K562 (cell line): Measurements from ENCODE around the gene CD46. TPM values are rescaled to one million over a fixed set of nuclear protein-coding genes. Genes with fewer than 3 reads are reported as not detected.

Experiments used
- CXXC5 ChIP-seq: fragments of 250-450 bp; sonication (Bioruptor Pico); IDR thresholded peaks from 2 replicates; pipeline ENCODE4 v1.8.0; 2022; ENCODE audit warnings: inconsistent platforms, mild to moderate bottlenecking, moderate library complexity
- GATAD2B ChIP-seq: fragments of 450-650 bp; IDR thresholded peaks from 2 replicates; pipeline ENCODE4 v1.6.1; 2017; ENCODE audit warnings: mild to moderate bottlenecking, borderline replicate concordance
- L3MBTL2 ChIP-seq: fragments of 450-650 bp; IDR thresholded peaks from 2 replicates; pipeline ENCODE4 v1.6.1; 2016; ENCODE audit warnings: mild to moderate bottlenecking, moderate library complexity
- SMARCE1 ChIP-seq: fragments of 450-650 bp; IDR thresholded peaks from 2 replicates; pipeline ENCODE4 v1.7.1; 2016; ENCODE audit warnings: mild to moderate bottlenecking
- TEAD4 ChIP-seq, 2 experiments: sonication (generic) in 1 of 2; formaldehyde crosslinking in 1 of 2; IDR thresholded peaks; 2 replicates each; pipeline versions ENCODE4 v1.6.1 to v1.8.0; 2012 to 2022; ENCODE audit warnings: borderline replicate concordance in 1 of 2, inconsistent platforms in 1 of 2, low read length in 1 of 2, mild to moderate bottlenecking in 1 of 2, missing genetic modification reagents in 1 of 2
- ZFP30 ChIP-seq: fragments of 250-450 bp; sonication (Bioruptor Pico); IDR thresholded peaks from 2 replicates; pipeline ENCODE4 v1.8.0; 2022; ENCODE audit warnings: moderate library complexity, mild to moderate bottlenecking, inconsistent platforms, borderline replicate concordance
- polyA plus RNA-seq, 8 experiments: library from polyadenylated mRNA; depleted of rRNA in 4 of 8; stranded (reverse) in 5 of 8; unstranded in 3 of 8; fragments of >200 nt; fragmentation: Nextera tagmentation in 2 of 8; fragmentation: Illumina TruSeq in 1 of 8; extraction: Ambion mirVana in 2 of 8; extraction: Trizol in 1 of 8; gene quantifications; 2 replicates each; pipeline versions ENCODE4 v1.2.1 to v1.2.3, GENCODE V29; 2011 to 2014; ENCODE audit warnings: inconsistent platforms in 1 of 8, missing spikeins in 1 of 8
- total RNA-seq, 7 experiments: library from RNA; depleted of rRNA in 6 of 7; stranded (reverse); fragments of >200 nt in 6 of 7; fragmentation: Illumina TruSeq in 2 of 7; extraction: Trizol in 2 of 7; gene quantifications; 2 replicates each; pipeline versions ENCODE4 v1.2.1 to v1.2.3, GENCODE V29; 2011 to 2021; ENCODE audit warnings: low replicate concordance in 1 of 7
- TF ChIP-seq, protein P1 (sequence below): fragments of 450-650 bp; IDR thresholded peaks from 2 replicates; pipeline ENCODE4 v1.6.1; 2017; ENCODE audit warnings: antibody characterized with exemption, mild to moderate bottlenecking
- TF ChIP-seq, protein P2 (sequence below): sonication (generic); formaldehyde crosslinking; IDR thresholded peaks from 2 replicates; pipeline ENCODE4 v1.4.0; 2020; ENCODE audit warnings: mild to moderate bottlenecking, missing genetic modification reagents

Gene CD46
- total and polyA plus RNA-seq, 9 of the 15 experiments (the other 6 are each of a cell fraction or from before 2014, with no cell fraction given) = 87.9 to 374 (median 156) TPM

DNA sequence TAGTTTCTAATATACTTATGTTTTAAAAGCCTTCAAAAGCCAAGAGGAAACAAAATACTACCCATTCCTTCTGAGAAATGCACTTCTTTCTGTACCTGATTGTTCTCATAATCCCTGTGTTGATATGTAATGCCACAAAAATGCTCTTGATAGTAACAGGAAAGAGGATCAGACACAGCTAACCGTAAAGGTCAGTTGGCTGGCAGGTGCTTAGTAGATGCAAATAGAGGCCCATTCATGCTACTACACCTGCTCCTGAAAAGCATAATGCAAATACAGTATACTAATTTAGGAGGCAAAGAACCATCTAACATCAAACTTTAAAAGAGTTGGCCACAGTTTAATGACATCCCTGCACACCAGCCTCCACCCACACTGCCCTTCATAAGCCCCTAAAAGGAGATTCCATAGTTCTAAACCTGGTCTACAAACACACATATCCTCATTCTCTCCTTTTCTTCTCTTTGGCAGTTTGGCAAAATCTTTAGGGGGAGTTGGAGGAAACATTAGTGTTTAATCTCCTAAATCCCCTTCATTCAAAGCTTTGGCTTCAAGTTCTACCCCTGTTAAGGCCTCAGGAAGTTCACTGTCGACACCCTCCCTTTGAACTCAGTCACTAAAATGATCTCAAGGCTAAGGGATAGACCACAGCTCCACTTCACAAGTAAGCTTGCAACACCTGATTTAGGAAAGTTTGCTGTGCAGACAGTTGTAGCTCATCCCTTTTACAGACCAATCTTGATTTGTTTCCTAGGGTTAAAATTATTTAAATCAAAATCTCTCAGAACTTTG lies 2.9 kb upstream of the CD46 start (continued):
- TF ChIP-seq, protein P1, sequence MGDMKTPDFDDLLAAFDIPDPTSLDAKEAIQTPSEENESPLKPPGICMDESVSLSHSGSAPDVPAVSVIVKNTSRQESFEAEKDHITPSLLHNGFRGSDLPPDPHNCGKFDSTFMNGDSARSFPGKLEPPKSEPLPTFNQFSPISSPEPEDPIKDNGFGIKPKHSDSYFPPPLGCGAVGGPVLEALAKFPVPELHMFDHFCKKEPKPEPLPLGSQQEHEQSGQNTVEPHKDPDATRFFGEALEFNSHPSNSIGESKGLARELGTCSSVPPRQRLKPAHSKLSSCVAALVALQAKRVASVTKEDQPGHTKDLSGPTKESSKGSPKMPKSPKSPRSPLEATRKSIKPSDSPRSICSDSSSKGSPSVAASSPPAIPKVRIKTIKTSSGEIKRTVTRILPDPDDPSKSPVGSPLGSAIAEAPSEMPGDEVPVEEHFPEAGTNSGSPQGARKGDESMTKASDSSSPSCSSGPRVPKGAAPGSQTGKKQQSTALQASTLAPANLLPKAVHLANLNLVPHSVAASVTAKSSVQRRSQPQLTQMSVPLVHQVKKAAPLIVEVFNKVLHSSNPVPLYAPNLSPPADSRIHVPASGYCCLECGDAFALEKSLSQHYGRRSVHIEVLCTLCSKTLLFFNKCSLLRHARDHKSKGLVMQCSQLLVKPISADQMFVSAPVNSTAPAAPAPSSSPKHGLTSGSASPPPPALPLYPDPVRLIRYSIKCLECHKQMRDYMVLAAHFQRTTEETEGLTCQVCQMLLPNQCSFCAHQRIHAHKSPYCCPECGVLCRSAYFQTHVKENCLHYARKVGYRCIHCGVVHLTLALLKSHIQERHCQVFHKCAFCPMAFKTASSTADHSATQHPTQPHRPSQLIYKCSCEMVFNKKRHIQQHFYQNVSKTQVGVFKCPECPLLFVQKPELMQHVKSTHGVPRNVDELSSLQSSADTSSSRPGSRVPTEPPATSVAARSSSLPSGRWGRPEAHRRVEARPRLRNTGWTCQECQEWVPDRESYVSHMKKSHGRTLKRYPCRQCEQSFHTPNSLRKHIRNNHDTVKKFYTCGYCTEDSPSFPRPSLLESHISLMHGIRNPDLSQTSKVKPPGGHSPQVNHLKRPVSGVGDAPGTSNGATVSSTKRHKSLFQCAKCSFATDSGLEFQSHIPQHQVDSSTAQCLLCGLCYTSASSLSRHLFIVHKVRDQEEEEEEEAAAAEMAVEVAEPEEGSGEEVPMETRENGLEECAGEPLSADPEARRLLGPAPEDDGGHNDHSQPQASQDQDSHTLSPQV = peak; percentile 44; the same call in 1 of the 2 replicates
- TF ChIP-seq GATAD2B (0 out of 2 replicates have a peak, but pooled peaks have one; percentile 38), SMARCE1 (0 out of 2 replicates have a peak, but pooled peaks have one; percentile 25), L3MBTL2 (0 out of 2 replicates have a peak, but pooled peaks have one; percentile 12), CXXC5 (0 out of 2 replicates have a peak, but pooled peaks have one; percentile 18), ZFP30 (CRISPR knock-in tag) (no peak), TEAD4 (IDR thresholded peaks at IDR 0.05; ENCODE audit: low read length) (peak; percentile 8; the same call in 1 of the 2 replicates), TEAD4 (CRISPR knock-in tag; IDR thresholded peaks at IDR 0.05; ENCODE audit: borderline replicate concordance) (no peak)
- TF ChIP-seq, protein P2, sequence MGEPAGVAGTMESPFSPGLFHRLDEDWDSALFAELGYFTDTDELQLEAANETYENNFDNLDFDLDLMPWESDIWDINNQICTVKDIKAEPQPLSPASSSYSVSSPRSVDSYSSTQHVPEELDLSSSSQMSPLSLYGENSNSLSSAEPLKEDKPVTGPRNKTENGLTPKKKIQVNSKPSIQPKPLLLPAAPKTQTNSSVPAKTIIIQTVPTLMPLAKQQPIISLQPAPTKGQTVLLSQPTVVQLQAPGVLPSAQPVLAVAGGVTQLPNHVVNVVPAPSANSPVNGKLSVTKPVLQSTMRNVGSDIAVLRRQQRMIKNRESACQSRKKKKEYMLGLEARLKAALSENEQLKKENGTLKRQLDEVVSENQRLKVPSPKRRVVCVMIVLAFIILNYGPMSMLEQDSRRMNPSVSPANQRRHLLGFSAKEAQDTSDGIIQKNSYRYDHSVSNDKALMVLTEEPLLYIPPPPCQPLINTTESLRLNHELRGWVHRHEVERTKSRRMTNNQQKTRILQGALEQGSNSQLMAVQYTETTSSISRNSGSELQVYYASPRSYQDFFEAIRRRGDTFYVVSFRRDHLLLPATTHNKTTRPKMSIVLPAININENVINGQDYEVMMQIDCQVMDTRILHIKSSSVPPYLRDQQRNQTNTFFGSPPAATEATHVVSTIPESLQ (CRISPR knock-in tag) = 0 out of 2 replicates have a peak, but pooled peaks have one; percentile 8
